GM03348 (cell line): Measurements from ENCODE around the gene PRX.
"Not testable (repeated sequence)": the region's sequence is repeated elsewhere in the genome, so short reads cannot be mapped to it uniquely, and the experiment has no call there.

Source experiments
- DNase-seq: peaks from one replicate; pipeline ENCODE4 v3.0.0; 2012; ENCODE audit warnings: low spot score

Gene PRX

DNA sequence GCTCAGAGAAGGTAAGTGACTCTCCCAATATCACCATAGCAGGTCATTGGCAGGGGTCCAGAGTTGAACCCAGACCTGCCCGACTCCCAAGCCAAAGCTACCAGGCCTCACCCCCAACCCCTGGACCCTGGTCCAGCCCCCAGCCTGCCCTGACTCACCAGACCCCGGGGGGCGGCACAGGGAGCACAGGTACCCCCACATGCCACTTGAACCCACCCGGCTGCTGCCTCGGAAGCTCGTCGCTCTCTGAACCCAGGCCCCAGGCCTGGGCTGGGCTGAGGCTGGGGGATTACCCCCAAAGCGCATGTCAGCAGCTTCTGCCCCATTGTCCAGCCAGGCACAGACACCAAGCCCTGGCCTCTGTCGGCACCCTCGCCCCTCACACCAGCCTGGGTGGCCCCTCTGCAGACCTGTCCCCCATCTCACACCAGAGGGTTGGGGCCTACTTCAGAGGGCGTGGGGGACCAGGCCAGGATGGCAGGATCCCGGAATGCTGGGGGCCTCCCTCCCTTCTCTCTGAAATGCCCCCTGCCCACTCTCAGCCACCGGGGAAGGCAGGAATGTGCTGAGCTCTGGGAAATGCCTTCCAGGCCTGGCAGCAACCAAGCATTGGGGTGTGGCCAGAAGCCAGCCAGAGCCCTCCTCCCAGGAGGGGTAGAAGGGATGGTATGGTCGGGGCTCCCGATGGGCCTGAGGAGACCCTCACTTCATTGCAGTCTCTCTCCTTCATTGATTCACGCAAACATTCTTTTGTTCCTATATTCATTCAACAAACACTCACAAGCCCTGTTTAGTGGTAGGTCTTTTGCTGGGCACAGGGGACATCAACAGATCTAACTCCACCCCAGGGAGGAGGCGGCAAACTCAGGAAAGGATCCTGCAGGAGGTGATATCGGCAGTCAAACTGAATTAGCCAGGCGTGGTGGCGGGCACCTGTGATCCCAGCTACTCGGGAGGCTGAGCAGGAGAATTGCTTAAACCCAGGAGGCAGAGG lies 1.7 kb upstream of the PRX start:
- no peak for DNase-seq

GRCh38 chr19:40412866-40413265 lies 312 bp downstream of the PRX start:
- DNase-seq = no peak

GRCh38 chr19:40411958-40412499 lies 1.1 kb downstream of the PRX start:
- DNase-seq = no peak

- DNase-seq = no peak
These were observed 1.9 kb downstream of the PRX start for GRCh38 chr19:40411125-40411842.

DNA sequence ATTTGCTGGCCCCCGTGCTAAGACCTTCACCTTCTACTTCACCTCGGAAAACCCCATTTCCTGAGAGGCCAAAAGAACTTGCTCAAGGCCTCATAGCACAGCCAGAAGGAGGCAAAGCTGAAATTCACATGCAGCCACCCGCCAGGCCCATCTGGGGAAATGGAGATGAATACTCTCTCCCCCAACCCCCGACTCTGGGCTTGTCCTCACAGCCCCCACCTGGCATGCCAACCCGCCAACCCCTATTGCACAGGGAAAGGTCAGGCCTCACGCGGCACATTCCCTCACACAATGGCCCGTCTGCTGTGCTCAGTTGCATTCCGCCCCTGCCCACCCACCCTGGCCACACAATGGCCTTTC lies 3.2 kb downstream of the PRX start:
- DNase-seq = no peak

- not testable (repeated sequence) for DNase-seq
These were observed 4.6 kb downstream of the PRX start for GRCh38 chr19:40408598-40408925.

GRCh38 chr19:40407714-40408597 lies 5.2 kb downstream of the PRX start:
- no peak for DNase-seq

DNA sequence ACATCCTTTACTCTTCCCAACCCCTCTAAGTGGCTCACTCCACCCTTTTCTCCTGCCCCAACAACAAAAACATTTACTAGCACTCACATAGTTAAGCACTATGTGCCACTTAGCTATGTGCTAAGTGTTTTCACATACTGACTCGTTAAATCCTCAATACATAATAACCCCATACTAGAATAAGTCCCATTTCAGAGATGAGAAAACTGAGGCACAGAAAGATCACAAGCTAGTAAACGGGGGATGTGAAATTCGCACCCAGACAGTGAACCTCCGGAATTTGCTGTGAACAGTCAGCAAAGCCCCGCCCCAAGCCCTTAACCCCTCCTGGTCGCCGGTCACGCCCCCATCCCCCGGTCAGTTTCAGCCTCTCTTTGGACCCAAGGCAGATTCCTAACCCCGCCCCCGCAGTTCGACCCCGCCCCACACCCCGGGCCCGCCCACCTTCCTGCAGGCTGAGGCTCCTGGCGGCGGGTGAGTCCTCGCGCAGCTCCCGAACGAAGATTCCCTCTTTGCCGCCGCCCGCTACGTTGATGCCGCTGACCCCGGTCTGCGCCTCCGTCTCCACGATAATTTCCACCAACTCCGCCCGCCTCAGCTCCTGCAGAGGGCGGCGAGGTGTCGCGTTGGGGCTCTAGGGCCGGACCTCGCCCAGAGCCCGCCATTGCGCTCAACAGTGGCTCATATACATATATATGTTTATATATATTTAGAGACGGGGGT lies 9.8 kb downstream of the PRX start:
- peak; percentile 97 for DNase-seq

GRCh38 chr19:40400559-40400958 lies 12.6 kb downstream of the PRX start:
- peak; percentile 34 for DNase-seq

DNA sequence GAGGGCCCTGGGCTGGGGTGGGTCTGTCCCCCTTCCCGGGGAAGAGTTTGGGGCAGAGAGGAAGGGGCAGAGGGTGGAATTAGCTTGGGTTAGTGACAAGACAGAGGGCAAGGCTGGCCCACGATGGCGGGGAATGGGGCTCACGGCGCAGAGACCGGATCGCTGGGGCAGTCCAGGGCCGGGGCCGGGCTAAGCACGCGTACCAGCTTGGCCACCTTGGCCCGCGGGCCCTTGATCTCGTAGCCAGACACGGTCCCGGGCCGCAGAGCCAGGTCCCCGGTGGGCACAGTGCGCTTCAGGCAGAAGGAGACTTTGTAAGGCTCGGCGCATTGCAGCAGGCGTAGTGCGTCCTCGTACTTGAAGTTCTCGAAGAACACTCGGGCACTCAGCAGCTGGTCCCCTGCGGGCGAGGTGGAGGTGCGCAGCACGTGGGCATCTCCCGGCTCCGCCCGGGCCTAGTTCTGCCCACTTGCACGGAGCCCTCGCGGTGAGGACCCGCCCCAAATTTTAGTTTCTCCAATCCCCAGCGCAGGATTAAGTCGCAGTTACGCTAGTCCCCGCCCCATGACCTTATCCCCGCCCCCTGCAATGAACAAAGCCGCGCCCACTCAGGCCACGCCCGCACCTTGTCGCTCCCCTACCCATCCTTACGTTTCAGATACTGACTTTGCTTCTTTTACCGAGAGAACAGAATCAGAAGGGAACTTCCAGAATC lies 14.6 kb downstream of the PRX start:
- no peak for DNase-seq

GRCh38 chr19:40397568-40397906 lies 15.6 kb downstream of the PRX start:
- DNase-seq = no peak

- DNase-seq = no peak
These were observed 16.2 kb downstream of the PRX start for GRCh38 chr19:40396886-40397567.

- no peak for DNase-seq
These were observed 17.2 kb downstream of the PRX start for GRCh38 chr19:40395956-40396355.

GRCh38 chr19:40394816-40395210 lies 18.4 kb downstream of the PRX start:
- no peak for DNase-seq

GRCh38 chr19:40393894-40394815 lies 19.0 kb downstream of the PRX start:
- DNase-seq = no peak

DNA sequence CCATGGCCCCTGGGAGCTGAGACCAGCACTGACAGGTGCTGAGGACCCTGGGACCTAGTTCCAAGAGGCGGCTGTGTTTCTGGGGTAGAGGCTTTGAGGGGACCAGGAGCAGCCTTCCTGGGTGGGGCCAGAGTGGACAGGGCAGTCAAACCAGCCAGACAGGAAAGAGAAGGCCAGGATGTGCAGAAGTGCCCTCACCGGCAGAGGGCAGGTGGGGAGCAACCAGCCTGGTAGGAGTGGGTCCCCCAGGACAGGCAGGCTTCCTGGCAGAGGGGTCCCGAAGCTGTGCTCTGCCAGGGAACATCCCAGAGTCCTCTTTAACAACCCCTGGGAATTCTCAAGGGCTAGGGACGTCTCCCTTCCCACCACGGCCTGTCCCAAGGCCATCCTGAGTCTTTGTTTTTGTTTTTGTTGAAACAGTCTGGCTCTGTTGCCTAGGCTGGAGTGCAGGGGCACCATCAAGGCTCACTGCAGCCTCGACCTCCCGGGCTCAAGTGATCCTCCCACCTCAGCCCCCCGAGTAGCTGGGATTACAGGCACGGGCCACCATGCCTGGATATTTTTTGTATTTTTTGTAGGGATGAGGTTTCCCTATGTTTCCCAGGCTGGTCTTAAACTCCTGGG lies 20.2 kb downstream of the PRX start:
- DNase-seq = peak; percentile 31

DNA sequence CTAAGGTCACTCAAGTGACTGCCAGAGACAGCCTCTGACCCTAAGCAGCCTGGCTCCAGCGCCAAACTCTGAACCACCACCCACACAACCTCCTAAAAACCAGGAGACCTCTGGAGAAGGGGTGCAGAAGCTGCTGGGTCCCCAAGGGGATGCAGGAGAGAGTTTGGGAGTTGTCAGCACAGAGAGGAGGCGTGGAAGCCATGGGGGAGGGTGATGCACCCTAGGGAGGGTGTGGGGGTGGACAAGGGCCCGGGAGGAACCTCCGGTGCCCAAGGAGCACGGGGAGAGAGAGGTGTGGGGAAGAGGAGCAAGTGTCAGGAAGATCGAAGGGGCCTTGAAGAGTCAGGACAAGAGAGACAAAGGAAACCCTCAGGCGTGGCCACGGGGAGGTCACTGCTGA lies 21.1 kb downstream of the PRX start:
- DNase-seq = no peak

GRCh38 chr19:40390084-40390742 lies 23.0 kb downstream of the PRX start, which contains the start of gene HIPK4:
HIPK4 (minus strand) TSS chr19:40390181; CDS start chr19:40389902, 279 bp downstream.
- no peak for DNase-seq
